ENCODE measurements around the gene GLRX3.

DNA sequence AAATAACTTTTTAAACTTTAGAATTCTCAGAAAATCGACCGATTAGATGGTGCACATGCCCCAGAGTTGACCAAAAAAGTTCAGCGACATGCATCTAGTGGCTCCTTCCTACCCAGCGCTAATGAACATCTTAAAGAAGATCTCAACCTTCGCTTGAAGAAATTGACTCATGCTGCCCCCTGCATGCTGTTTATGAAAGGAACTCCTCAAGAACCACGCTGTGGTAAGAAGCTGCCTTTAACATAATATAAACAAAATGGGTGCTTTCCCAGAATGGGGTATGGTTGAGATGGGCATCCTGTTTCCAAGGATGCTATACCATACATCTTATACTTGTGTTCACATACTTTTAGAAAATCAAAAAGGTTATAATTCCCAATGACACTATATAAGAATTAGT is 24.6 kb downstream of the GLRX3 start:
- TF ChIP-seq, protein P1, sequence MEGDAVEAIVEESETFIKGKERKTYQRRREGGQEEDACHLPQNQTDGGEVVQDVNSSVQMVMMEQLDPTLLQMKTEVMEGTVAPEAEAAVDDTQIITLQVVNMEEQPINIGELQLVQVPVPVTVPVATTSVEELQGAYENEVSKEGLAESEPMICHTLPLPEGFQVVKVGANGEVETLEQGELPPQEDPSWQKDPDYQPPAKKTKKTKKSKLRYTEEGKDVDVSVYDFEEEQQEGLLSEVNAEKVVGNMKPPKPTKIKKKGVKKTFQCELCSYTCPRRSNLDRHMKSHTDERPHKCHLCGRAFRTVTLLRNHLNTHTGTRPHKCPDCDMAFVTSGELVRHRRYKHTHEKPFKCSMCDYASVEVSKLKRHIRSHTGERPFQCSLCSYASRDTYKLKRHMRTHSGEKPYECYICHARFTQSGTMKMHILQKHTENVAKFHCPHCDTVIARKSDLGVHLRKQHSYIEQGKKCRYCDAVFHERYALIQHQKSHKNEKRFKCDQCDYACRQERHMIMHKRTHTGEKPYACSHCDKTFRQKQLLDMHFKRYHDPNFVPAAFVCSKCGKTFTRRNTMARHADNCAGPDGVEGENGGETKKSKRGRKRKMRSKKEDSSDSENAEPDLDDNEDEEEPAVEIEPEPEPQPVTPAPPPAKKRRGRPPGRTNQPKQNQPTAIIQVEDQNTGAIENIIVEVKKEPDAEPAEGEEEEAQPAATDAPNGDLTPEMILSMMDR (IDR thresholded peaks at IDR 0.05), result peak; percentile 19
- TF ChIP-seq EZH2 (IDR thresholded peaks at IDR 0.05; ENCODE audit: borderline replicate concordance, insufficient read depth, low read depth, low read length, poor library complexity, severe bottlenecking), result no peak
